ENCODE data around the gene NOS1.

Gene NOS1

GRCh38 chr12:117167769-117168168 is 193.7 kb downstream of the NOS1 start:
- DNase-seq: no peak

GRCh38 chr12:117166107-117166506 is 195.3 kb downstream of the NOS1 start:
- DNase-seq: no peak

- no peak for DNase-seq
Observed at GRCh38 chr12:117165342-117165741, 196.1 kb downstream of the NOS1 start.

GRCh38 chr12:117162633-117163032 is 198.8 kb downstream of the NOS1 start:
- no peak for DNase-seq

GRCh38 chr12:117162167-117162539 is 199.3 kb downstream of the NOS1 start:
- DNase-seq: no peak

GRCh38 chr12:117161460-117162166 is 199.8 kb downstream of the NOS1 start:
- DNase-seq: no peak

- no peak for DNase-seq
Observed at GRCh38 chr12:117159674-117160073, 201.8 kb downstream of the NOS1 start.

GRCh38 chr12:117158911-117159553 is 202.4 kb downstream of the NOS1 start:
- DNase-seq: no peak

Measured in DMS53 (cell line).